ENCODE results near the gene KRT84.

The KRT84 gene

DNA sequence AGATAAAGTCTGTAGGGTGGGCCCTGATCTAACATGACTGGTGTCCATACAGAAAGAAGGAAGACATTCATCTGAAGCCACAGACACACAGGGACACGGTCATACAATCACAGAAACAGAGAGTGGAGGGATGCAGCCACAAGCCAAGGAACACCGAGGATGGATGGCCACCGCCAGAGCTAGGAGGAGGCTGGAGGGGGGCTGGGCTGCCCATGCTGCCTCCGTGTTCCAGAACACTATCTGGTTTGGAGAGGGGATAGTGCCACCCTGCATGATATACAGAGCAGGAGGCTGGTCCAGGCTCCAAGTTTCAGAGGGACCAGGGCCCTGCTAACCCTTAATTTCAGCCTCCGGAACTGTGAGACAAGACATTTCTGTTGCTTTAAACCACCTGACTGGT is 40.0 kb upstream of the KRT84 start:
- Histone ChIP-seq H3K9me3 (replicated peaks in 1 of 11) (no peaks in the 10 kb centered on the region), H3K36me3 (no peaks in the 10 kb centered on the region), H3K4me2 (no peak overlapping the region), H3K4me3 (no peak overlapping the region), H3K9ac (no peak overlapping the region), H3K27ac (no peak overlapping the region), H3K27me3 (no peaks in the 10 kb centered on the region), H3K4me1 (no peaks in the 10 kb centered on the region), H4K20me1 (no peaks in the 10 kb centered on the region)
- no peak for TF ChIP-seq Cebpa-rat (IDR thresholded peaks at IDR 0.05)

DNA sequence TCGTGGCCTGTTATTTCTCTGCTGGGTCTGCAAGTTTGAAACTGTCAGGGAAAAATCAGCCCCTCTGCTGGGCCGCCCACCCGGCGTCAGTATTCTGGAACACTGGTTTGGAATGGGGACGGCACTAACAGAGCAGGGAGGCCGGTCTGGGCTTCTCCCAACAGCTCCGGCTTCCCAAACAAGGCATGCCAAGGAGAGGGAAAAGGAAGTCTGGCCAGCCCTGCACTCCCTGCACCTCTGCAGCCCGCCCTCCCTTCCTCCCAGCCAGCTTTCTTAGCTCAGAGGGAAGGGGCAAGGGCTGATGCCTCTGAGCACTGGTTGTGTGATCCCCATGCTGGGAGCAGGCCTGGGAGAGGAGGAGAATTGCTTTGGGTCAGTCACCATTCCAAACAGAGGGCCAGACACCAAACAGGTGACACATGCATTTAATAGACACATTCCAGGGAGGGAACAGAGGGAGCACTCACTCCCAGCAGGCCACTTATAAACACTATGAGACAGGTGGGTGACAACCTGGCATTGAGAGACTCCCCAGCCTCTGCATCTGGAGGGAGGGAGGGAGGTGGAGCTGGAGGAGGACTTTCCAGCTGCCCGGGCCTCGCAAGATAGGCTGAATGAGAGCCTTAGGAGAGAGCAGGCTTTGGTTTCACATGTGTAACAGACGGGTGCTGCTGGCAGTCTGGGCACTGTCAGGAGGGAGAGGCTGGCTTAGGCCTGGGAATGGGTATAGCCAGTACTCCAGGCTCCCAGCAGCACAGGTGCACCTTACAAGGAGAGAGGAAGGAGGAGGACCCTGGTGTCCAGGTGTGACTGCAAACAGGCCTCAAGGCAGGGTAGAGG is 38.4 kb upstream of the KRT84 start:
- Histone ChIP-seq H4K20me1 (no peaks in the 10 kb centered on the region), H3K4me1 (peaks cover 0 to 10% (median 3%) of the 10 kb centered on the region in 10 experiments; a peak in 6 of 20 replicates), H3K4me2 (no peak overlapping the region), H3K27ac (no peak overlapping the region), H3K27me3 (no peaks in the 10 kb centered on the region), H3K36me3 (no peaks in the 10 kb centered on the region), H3K9me3 (replicated peaks in 1 of 11) (no peaks in the 10 kb centered on the region), H3K4me3 (no peak overlapping the region), H3K9ac (no peak overlapping the region)
- TF ChIP-seq Cebpa-rat (IDR thresholded peaks at IDR 0.05), result no peak

DNA sequence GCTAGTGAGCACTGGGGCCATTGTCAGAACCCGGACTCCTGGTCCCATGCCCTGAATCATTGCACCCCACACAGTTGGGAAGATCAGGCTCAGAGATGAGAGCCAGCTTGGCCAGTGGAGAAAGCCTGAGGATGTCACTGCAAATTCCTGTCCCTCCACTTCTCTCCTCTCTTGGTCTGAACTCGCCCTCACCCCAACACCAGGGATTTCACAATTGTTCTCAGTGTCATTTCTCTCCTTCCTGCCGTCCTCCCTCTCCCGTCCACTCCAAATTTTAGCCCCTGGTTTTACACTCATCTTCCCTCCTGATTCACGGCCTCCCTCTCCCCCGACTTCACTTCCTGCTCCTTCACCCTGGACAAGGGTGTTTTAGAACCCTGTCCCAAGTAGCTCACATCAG is 37.6 kb upstream of the KRT84 start:
- Histone ChIP-seq H3K4me1 (peaks cover 0 to 10% (median 3%) of the 10 kb centered on the region in 10 experiments; a peak in 6 of 20 replicates), H4K20me1 (no peaks in the 10 kb centered on the region), H3K27ac (no peak overlapping the region), H3K9me3 (replicated peaks in 1 of 11) (no peaks in the 10 kb centered on the region), H3K27me3 (no peaks in the 10 kb centered on the region), H3K4me2 (no peak overlapping the region), H3K9ac (no peak overlapping the region), H3K36me3 (no peaks in the 10 kb centered on the region), H3K4me3 (no peak overlapping the region)
- TF ChIP-seq Cebpa-rat (IDR thresholded peaks at IDR 0.05), result no peak

DNA sequence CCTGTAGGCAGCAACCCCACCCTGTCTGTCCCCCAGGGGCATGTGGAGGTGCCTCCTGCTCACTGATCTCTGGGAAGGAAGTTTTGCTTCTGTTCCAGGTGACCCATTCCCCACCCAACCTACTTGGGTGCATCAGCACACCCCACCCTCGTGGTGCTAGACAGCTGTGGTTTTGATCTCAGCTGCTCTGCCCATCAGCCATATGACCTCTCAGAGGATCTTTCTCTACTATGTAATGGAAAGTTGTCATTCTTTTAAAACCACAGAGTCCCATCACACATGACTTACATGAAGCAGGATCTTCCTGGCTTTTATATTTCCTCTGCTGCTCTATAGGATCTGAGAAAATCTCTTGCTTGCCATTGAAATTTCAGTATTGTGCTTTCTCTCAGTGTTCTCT is 34.2 kb upstream of the KRT84 start:
- H3K4me2 ChIP-seq, result peak overlapping the region in 5 of 11 experiments; percentile 1 to 45 (median 13); a peak in 5 of 22 replicates
- H3K27me3 ChIP-seq, result no peaks in the 10 kb centered on the region
- H3K36me3 ChIP-seq, result no peaks in the 10 kb centered on the region
- TF ChIP-seq Cebpa-rat (IDR thresholded peaks at IDR 0.05), result no peak
- peaks cover 0 to 10% (median 3%) of the 10 kb centered on the region in 10 experiments; a peak in 6 of 20 replicates for H3K4me1 ChIP-seq
- H3K9ac ChIP-seq, result no peak overlapping the region
- no peaks in the 10 kb centered on the region for H3K9me3 ChIP-seq (replicated peaks in 1 of 11)
- no peak overlapping the region for H3K27ac ChIP-seq
- H3K4me3 ChIP-seq, result no peak overlapping the region
- no peaks in the 10 kb centered on the region for H4K20me1 ChIP-seq

DNA sequence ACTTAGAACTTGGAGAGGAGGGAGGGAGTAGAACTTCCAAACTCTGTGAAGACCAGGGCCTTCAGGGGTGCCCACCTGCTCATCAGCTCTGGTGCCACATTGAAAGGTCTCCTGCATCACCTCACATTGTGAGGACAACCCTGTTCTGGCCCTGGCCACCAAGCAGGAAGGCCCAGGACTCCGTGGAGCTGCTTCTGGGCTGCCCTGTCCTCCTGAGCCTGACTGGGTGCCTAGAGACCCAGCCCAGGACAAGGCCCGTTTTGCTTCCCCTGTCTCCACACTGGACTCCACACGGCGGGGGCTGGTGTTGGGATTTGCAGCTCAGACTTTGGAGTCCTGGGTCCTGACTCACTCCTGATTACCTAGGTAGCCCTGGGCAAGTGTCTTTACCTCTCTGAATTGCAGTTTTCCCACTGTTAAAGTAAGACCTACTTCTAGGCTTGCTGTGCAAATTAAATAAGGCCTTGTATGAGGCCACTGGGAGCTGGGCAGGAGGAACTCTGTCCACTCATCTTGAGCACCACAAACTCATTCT is 33.2 kb upstream of the KRT84 start:
- no peak overlapping the region for H3K4me3 ChIP-seq
- no peaks in the 10 kb centered on the region for H3K36me3 ChIP-seq
- TF ChIP-seq Cebpa-rat (IDR thresholded peaks at IDR 0.05), result no peak
- H3K4me1 ChIP-seq, result peaks cover 0 to 13% (median 3%) of the 10 kb centered on the region in 10 experiments; a peak in 7 of 20 replicates
- H3K9me3 ChIP-seq (replicated peaks in 1 of 11), result no peaks in the 10 kb centered on the region
- H4K20me1 ChIP-seq, result no peaks in the 10 kb centered on the region
- H3K4me2 ChIP-seq, result no peak overlapping the region
- no peaks in the 10 kb centered on the region for H3K27me3 ChIP-seq
- H3K9ac ChIP-seq, result no peak overlapping the region
- no peak overlapping the region for H3K27ac ChIP-seq

DNA sequence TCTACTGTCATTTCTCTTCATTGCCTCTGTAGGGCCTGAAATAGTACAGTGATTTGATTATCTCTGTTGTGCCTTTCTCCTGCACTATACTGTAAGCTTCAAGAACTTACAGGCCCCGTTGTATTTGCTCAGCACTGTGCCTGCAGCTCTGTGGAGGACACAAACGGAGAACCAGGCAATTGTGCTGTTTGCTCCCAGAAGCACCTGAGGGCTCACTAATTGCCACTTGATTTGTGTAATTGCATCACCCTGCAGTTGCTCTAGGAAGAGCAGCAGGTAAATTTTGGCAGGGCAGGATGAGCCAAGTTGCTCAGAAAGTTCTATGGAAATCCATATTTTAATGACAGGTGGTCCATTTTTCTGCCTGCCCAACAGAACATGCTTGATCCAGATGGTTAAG is 32.3 kb upstream of the KRT84 start:
- no peaks in the 10 kb centered on the region for H3K27me3 ChIP-seq

DNA sequence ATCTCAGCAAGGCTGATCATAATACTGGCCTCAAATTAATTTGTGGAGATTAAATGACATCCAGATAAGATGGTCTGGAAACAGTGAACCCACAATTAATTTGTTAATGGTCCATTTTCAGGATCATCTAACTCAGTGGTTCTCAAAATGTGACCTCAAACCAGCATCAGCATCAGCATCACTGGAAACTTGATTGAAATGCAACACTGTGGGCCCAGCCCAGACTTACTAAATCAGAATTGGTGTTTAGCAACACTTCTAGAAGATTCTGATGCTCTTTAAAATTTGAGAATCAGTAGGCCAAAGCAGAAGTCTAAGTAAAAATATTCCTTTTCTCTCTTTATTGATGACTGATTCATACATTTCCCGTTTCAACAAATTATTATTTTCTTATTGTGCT is 31.3 kb upstream of the KRT84 start:
- Histone ChIP-seq H3K4me2 (no peak overlapping the region), H4K20me1 (no peaks in the 10 kb centered on the region), H3K27ac (no peak overlapping the region), H3K9me3 (replicated peaks in 1 of 11) (no peaks in the 10 kb centered on the region), H3K4me3 (no peak overlapping the region), H3K27me3 (no peaks in the 10 kb centered on the region), H3K9ac (no peak overlapping the region), H3K4me1 (peaks cover 0 to 16% (median 3%) of the 10 kb centered on the region in 10 experiments; a peak in 7 of 20 replicates), H3K36me3 (no peaks in the 10 kb centered on the region)
- no peak for TF ChIP-seq Cebpa-rat (IDR thresholded peaks at IDR 0.05)

More for the DNA sequence above, 32.3 kb upstream of the KRT84 start:
- H4K20me1 ChIP-seq, result no peaks in the 10 kb centered on the region
- H3K27ac ChIP-seq, result no peak overlapping the region
- no peak overlapping the region for H3K9ac ChIP-seq
- H3K9me3 ChIP-seq (replicated peaks in 1 of 11), result no peaks in the 10 kb centered on the region
- H3K4me1 ChIP-seq, result peaks cover 0 to 16% (median 3%) of the 10 kb centered on the region in 10 experiments; a peak in 7 of 20 replicates
- H3K36me3 ChIP-seq, result no peaks in the 10 kb centered on the region
- no peak overlapping the region for H3K4me3 ChIP-seq
- no peak for TF ChIP-seq Cebpa-rat (IDR thresholded peaks at IDR 0.05)
- no peak overlapping the region for H3K4me2 ChIP-seq

DNA sequence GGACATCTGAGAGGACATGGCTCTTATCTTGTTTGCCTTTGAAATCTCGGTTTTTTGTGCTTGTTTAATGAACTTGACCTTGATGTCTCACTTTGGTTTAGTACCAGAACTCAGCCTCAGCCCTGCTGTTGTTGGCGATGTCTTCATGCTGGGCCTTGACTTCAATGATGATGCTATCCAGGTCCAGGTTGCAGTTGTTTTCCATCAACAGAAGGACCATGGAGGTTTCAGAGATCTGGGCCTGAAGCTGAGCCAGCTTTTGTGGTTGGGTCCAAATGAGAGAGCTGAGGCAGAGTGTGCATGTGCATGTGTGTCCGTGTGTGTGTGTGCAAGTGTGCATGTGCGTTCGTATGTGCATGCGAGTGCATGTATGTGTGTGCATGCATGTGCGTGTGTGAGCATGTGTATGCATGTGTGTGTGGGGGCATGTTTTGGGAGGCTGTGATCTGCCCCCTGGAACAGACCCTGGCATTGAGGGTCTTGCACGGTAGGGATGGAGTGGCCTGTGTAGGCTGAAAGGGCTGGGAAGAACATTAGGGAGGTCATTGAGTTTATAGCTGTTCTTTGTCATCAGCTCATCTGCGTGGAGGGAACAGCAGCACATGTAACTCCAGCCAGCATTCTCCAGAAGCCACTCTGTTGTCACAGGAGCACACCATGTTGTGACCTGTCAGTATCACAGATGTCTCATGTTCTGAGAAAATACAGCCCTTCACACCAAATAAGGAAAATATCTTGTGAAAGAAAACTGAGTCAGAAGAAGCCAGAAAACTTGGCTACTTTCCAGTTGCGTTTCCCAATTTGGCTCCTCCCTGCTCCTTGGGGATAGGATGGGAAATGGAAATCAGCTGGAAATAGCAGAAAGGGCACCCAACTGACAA is 30.7 kb upstream of the KRT84 start:
- Histone ChIP-seq H4K20me1 (no peaks in the 10 kb centered on the region), H3K27ac (no peak overlapping the region), H3K4me3 (no peak overlapping the region), H3K9ac (no peak overlapping the region), H3K36me3 (no peaks in the 10 kb centered on the region), H3K9me3 (replicated peaks in 1 of 11) (no peaks in the 10 kb centered on the region), H3K4me1 (peaks cover 0 to 16% (median 3%) of the 10 kb centered on the region in 10 experiments; a peak in 7 of 20 replicates), H3K27me3 (no peaks in the 10 kb centered on the region), H3K4me2 (no peak overlapping the region)
- TF ChIP-seq Cebpa-rat (IDR thresholded peaks at IDR 0.05), result no peak

DNA sequence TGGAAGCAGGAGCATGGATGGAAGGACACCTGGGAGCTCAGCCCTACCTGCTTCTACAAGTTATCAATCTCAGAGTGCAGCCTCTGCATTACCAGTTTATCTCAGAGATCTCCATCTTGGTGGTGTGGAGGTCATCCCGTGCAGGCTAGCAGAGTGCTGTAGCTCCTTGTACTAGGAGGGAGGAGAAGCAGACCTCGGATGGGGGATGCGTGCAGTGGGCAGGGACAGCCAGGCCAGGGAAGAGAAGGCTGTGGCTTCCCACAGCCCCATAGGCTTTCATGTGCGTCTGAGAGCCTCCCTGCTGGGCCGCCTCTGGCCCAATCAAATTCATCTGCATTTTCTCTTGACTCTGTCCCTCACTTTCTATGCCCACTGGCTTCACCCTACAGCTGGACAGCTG is 29.5 kb upstream of the KRT84 start:
- Histone ChIP-seq H3K4me2 (no peak overlapping the region), H3K9ac (no peak overlapping the region), H3K9me3 (replicated peaks in 1 of 11) (no peaks in the 10 kb centered on the region), H3K4me1 (peaks cover 0 to 14% (median 2%) of the 10 kb centered on the region in 10 experiments; a peak in 7 of 20 replicates), H4K20me1 (no peaks in the 10 kb centered on the region), H3K36me3 (no peaks in the 10 kb centered on the region), H3K27ac (no peak overlapping the region), H3K27me3 (no peaks in the 10 kb centered on the region), H3K4me3 (no peak overlapping the region)
- no peak for TF ChIP-seq Cebpa-rat (IDR thresholded peaks at IDR 0.05)
